ENCODE data around the gene TXLNG. TPM values are rescaled to one million over a fixed set of nuclear protein-coding genes. Genes with fewer than 3 reads are reported as not detected.

TXLNG gene
- total RNA-seq, 2 experiments from 2014 or later = 10.2 to 13.2 TPM

DNA sequence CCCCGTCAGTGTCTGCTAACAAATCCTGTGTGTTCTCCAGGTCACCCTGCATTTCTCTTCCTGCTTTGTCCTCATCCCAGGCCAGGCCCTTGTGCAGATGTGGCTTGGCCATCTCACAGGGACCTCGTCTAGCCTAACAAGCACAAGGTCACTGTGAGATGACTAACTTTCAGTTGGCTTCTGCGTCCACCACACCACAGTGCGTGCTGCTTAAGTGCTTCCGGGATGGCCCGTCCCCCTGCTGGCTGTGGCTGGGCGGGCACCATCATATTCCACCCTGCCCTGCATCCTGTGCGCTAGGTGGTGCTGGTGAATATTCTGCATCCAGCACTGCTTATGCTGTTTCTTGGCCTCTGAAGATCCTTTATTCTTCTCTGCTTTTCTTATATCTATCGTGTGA is 50.1 kb downstream of the TXLNG start:
- Mint-ChIP-seq H3K9me3 (ENCODE audit: low read depth) (no peaks in the 10 kb centered on the region), H3K27ac (no peak overlapping the region), H3K27me3 (no peaks in the 10 kb centered on the region), H3K4me3 (no peak overlapping the region), H3K4me1 (peaks cover 6% of the 10 kb centered on the region), H3K36me3 (peaks cover 15% of the 10 kb centered on the region)
- ATAC-seq (peak; percentile 58), DNase-seq (peak; percentile 41)
- CTCF ChIA-PET = no interaction called here

DNA sequence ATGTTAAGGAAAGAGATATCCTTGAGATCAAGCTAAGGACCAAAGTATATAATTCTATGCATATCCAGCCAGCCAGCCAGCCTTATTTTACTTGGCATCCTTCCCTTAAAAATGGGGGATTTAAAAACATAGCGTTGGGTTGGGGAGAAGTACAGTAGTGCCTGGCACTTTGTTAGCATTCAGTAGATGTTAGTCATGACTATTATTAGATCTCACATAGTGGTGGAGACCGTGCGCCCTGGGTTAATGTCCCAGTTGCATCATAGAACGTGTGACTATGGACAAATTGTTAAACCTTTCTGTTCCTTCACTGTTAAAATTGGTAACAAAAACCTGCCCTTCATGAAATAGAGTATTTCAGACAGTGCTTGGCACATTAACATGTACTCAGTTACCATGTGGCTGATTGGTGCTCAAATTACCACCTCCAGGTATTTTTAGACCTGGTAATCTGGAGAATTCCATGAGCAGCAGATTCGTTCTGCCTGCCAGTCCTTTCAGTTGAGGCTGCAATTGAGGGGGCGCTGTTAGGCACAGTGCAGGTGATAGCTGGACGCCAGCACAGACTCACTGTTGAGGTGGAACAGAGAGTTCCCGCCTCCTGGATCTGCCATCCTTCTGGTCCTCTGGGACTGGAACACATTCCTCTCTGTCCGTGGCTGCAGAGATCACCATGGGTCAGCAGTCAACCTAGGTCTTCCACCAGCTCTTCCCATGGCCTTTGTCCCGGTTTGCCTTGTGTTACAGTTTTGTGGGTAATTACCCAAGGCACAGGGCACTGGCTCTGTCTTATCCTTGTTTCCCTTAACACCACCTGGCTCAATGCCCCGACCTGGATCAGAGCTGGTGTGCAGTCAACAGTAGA is 52.2 kb downstream of the TXLNG start:
- Mint-ChIP-seq H3K27ac (no peak overlapping the region), H3K36me3 (peaks cover 14% of the 10 kb centered on the region), H3K9me3 (ENCODE audit: low read depth) (no peaks in the 10 kb centered on the region), H3K27me3 (no peaks in the 10 kb centered on the region), H3K4me3 (no peak overlapping the region), H3K4me1 (peaks cover 6% of the 10 kb centered on the region)
- ATAC-seq (no peak), DNase-seq (no peak)
- CTCF ChIA-PET = no interaction called here

DNA sequence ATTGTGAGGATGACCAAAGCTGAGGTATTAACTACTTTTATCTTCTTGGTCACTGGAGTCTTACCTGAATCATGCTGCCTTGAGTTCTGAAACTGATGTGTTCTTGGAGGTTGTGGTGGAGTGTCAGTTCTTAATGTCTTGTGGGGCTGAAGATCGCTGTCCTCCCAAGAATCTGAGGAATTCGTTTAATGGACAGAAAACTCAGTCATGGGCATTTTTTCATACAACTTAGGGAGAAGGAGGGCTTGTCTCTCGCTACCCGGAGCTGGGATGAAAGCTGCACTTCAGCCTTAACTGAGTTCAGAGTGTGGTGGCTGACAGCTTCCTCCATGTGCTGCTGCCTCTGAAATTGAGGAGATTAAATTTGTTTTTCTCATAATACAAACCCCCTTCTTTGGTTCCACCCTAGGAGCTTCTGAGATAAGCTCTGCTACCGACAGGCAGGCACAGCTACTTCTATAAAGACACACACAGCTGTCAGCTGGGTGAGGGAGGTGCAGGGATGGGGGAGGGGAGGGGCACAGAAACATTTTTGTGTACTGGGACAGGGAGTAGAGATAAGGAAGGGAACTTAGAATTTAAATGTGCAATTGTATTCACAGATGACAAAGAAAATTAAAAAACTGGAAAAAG is 53.1 kb downstream of the TXLNG start:
- no peak overlapping the region for H3K4me3 Mint-ChIP-seq
- ATAC-seq (no peak), DNase-seq (no peak)
- H3K36me3 Mint-ChIP-seq = peaks cover 14% of the 10 kb centered on the region
- peaks cover 6% of the 10 kb centered on the region for H3K4me1 Mint-ChIP-seq
- H3K27me3 Mint-ChIP-seq = no peaks in the 10 kb centered on the region
- CTCF ChIA-PET = no interaction called here
- H3K27ac Mint-ChIP-seq = no peak overlapping the region
- H3K9me3 Mint-ChIP-seq (ENCODE audit: low read depth) = no peaks in the 10 kb centered on the region

DNA sequence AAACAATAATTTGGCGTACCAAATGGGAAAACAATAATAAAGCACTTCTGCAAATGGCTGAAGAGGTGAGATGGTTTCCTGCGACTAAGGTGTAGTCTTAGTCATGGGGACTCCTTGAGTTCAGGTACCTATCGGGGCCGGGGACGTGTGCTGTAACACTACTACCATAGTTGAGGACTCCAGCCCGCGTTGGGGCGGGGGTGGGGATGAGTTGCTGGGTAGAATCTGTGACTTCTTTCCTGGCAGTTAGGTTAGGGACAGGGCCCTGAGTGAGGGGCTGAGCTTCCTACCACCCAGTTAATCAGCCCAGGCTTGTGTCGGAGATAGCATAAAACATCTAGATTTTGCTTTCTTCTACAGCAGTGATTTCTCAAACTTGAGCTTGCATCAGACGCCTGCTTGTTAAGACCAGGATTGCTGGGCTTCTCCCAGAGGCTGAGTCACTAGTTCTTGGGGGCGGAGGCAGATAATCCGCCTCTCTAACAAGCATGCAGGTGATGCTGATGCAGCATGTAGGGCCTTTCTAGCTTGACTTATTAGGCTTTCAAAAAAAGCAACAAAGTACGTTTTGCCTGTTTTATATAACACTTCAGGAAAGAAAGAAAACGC is 53.7 kb downstream of the TXLNG start:
- peaks cover 17% of the 10 kb centered on the region for H3K36me3 Mint-ChIP-seq
- H3K27ac Mint-ChIP-seq = no peak overlapping the region

DNA sequence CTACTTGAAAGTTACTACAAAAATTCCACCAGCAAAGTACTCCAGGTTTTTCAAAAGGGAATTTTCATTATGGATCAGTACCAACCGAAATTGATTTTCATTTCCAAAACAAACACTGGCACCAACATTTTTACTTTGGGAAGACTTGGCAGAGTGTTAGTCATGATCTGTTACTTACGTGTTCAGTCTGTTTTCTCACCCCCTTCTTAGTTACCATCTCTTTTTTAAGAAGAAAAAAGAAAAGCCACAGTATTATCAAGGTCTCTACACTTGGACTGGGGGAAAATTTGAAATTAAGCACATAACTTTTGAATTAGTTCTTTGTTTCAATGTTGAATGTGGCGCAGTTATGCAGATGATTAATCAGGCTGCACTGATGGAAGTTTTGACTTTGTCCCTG is 56.4 kb downstream of the TXLNG start:
- H3K9me3 Mint-ChIP-seq (ENCODE audit: low read depth) = no peaks in the 10 kb centered on the region
- no peak overlapping the region for H3K27ac Mint-ChIP-seq
- H3K27me3 Mint-ChIP-seq = no peaks in the 10 kb centered on the region
- no peak overlapping the region for H3K4me3 Mint-ChIP-seq
- ATAC-seq (no peak), DNase-seq (no peak)
- peaks cover 20% of the 10 kb centered on the region for H3K36me3 Mint-ChIP-seq
- no peaks in the 10 kb centered on the region for H3K4me1 Mint-ChIP-seq
- CTCF ChIA-PET = no interaction called here

More for the DNA sequence above, 53.7 kb downstream of the TXLNG start:
- Mint-ChIP-seq H3K4me1 (peaks cover 6% of the 10 kb centered on the region), H3K9me3 (ENCODE audit: low read depth) (no peaks in the 10 kb centered on the region), H3K27me3 (no peaks in the 10 kb centered on the region), H3K4me3 (no peak overlapping the region)
- DNase-seq (no peak), ATAC-seq (no peak)
- CTCF ChIA-PET = no interaction called here

DNA sequence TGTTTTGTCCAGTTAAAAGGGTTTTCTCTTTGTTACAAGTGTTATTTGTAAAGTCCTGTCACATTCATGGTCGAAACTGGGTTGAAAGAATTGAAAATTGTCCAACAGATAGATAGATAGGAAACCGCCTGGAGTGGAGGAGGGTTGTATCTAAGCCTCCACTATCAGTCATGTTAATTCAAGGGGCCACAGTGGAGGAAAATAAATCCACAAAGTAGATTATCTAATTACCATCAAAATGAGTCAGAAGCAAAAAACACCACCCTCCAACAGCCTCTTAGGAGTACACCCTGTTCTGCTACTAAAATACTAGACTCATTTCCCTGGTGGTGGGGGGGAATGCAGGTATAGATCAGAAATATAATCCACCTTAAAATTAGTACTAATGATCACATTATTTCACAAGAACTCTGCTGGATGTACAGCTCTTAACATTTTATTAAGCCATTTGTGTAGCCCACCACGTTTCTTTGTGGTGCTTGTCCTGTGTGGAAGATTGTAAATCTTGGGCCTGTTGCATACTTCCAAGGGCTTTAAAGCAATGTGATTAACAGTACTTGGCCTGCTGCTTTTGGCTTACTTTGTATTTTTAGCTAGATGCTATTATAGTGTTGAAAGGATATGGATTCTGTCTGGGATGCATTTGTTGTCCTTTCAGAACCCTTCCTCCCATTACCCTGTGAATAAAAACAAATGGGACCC is 57.1 kb downstream of the TXLNG start:
- CTCF ChIA-PET = no interaction called here
- Mint-ChIP-seq H3K4me1 (no peaks in the 10 kb centered on the region), H3K9me3 (ENCODE audit: low read depth) (no peaks in the 10 kb centered on the region), H3K27ac (peak overlapping the region; percentile 27), H3K36me3 (peaks cover 18% of the 10 kb centered on the region), H3K4me3 (no peak overlapping the region), H3K27me3 (no peaks in the 10 kb centered on the region)
- DNase-seq (no peak), ATAC-seq (no peak)

DNA sequence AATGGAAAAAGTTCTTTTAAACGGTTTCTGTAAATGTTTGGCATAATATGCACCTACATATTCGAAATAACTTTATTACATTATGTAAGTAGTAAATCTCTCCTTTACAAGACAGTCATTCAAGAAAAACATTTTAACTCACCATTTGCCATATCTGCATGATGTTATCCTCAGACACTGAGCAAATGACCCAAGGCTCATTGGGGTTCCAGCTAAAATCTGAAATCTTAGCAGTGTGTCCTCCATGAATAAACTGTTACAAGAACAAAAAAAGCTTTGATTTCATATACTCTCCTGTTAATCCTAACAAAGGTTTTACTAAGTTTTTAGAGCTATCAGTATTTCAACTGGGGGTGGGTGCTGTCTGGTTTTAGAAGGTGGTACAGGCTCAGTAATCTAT is 59.4 kb downstream of the TXLNG start:
- H3K9me3 Mint-ChIP-seq (ENCODE audit: low read depth) = no peaks in the 10 kb centered on the region
- H3K4me1 Mint-ChIP-seq = no peaks in the 10 kb centered on the region
- H3K36me3 Mint-ChIP-seq = peaks cover 24% of the 10 kb centered on the region
- ATAC-seq (no peak), DNase-seq (no peak)
- H3K27me3 Mint-ChIP-seq = no peaks in the 10 kb centered on the region
- H3K4me3 Mint-ChIP-seq = no peak overlapping the region
- no peak overlapping the region for H3K27ac Mint-ChIP-seq
- CTCF ChIA-PET = interaction anchor here (1.5 kb wide), 1 partner anchor 19 kb away, joined by 3 read pairs; no protein-coding TSS in a partner anchor

DNA sequence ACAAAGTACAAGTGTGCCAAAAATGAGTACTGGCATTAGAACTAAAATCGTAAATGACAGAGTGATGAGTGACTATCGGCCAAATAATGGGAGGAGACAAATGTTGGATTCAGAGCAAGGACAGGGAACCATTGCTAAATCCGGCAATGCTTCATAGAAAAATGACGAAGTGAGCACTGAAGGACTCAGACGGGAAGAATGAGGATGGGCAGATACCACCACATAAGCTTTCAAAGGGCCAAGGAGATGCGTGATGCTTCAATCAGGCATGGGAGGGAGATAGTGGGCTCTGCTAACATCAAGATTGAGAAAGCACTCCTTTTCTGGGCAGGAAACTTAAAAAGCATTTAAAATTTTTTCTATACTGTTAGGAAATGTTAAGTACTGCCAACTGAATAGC is 62.3 kb downstream of the TXLNG start:
- CTCF ChIA-PET = no interaction called here
- H3K4me1 Mint-ChIP-seq = peaks cover 14% of the 10 kb centered on the region
- peaks cover 38% of the 10 kb centered on the region for H3K36me3 Mint-ChIP-seq
- H3K9me3 Mint-ChIP-seq (ENCODE audit: low read depth) = no peaks in the 10 kb centered on the region
- DNase-seq (no peak), ATAC-seq (no peak)
- H3K27me3 Mint-ChIP-seq = no peaks in the 10 kb centered on the region
- no peak overlapping the region for H3K27ac Mint-ChIP-seq
- H3K4me3 Mint-ChIP-seq = no peak overlapping the region

DNA sequence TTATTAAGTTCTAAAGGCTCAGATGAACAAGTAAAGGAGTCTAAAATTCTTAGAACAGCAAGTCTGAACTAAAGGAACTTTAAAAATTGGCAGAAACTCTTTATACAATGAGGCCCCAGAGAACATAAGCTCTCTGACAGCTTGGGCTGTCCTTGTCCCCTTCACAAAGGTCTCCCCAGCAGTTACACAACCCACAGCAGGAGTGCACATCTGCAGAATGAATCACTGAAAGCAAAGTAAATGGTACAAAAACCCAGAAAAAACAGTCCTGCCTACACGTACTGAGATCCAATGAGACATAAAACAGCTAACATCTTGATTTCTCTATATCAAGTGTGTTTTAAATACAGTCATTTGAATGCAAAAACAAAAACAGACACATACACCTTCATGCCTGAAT is 65.2 kb downstream of the TXLNG start:
- Mint-ChIP-seq H3K27ac (no peak overlapping the region), H3K9me3 (ENCODE audit: low read depth) (no peaks in the 10 kb centered on the region), H3K4me1 (peaks cover 28% of the 10 kb centered on the region), H3K36me3 (peaks cover 46% of the 10 kb centered on the region), H3K27me3 (no peaks in the 10 kb centered on the region), H3K4me3 (no peak overlapping the region)
- CTCF ChIA-PET = interaction anchor here (2.7 kb wide), 1 partner anchor 25 kb away, joined by 9 read pairs; no protein-coding TSS in a partner anchor
- ATAC-seq = no peak
- no peak for DNase-seq

DNA sequence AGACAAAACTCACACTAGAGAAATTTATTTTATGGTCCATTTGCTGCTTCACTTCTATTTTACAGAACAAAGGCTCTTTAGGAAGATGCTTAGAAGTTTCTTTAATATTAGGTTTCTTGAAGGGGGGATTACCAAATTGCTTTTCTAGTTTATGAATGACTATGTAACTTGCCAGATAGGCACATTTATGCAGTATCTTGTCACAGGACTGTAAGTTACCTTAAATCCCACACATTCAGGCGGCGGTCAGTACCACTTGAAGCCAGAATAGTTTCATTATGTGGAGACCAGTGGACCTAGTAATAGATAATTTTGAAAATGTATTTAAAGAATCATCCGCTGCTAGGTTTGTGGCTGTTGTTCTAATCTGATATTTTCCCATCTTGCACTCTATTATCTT is 65.6 kb downstream of the TXLNG start:
- DNase-seq (no peak), ATAC-seq (no peak)
- Mint-ChIP-seq H3K4me1 (peaks cover 32% of the 10 kb centered on the region), H3K36me3 (peaks cover 50% of the 10 kb centered on the region), H3K9me3 (ENCODE audit: low read depth) (no peaks in the 10 kb centered on the region), H3K27ac (no peak overlapping the region), H3K4me3 (no peak overlapping the region), H3K27me3 (no peaks in the 10 kb centered on the region)
- CTCF ChIA-PET = interaction anchor here (2.7 kb wide), 1 partner anchor 25 kb away, joined by 9 read pairs; no protein-coding TSS in a partner anchor

DNA sequence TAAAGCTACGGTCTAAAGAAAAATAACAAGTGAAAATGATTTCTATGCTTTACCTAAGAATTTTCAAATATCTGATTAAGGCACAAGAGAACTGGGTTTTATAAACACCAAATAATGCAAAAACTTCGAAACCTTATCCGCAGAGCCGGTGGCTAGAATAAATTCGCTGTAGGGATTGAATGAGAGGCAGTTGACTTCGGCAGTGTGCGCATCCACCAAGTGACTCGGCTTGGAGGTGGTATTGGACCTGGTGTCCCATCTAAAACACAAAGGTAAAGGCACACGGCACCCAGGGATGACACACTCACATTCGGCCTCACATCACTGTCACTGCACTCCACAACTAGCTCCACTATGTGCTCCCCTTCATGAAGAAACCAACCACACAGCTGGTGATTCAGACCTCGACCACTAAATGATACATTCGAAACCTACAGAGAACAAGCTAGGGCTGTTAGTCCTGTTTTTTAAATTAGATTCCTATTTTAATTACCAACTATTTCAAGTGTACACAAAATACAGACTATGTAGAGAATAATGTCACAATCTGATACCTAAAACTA is 66.4 kb downstream of the TXLNG start:
- Mint-ChIP-seq H3K36me3 (peaks cover 56% of the 10 kb centered on the region), H3K27ac (no peak overlapping the region)

DNA sequence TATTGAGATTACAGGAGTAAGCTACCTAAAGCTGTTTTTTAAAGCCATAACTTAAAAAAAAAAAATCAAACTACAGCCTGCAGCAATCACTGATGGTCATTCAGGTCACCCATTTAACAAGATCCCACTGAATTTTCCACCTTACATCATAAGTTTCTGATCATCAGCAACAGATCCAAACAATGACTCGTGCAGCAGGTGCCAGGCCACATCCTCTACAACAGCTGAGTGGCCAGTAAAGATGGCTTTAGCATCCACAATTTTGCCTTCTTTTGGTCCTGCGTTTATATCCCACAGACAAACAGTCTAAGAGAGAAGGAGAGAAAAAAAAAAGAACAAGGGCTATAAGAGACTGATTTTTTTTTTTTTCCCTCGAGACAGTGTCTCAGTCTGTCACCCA is 67.3 kb downstream of the TXLNG start:
- H3K36me3 Mint-ChIP-seq = peaks cover 54% of the 10 kb centered on the region
- no peaks in the 10 kb centered on the region for H3K27me3 Mint-ChIP-seq
- DNase-seq = no peak
- CTCF ChIA-PET = interaction anchor here (2.7 kb wide), 1 partner anchor 27 kb away, joined by 9 read pairs; no protein-coding TSS in a partner anchor
- no peak for ATAC-seq
- peaks cover 36% of the 10 kb centered on the region for H3K4me1 Mint-ChIP-seq
- H3K9me3 Mint-ChIP-seq (ENCODE audit: low read depth) = no peaks in the 10 kb centered on the region
- H3K27ac Mint-ChIP-seq = no peak overlapping the region
- H3K4me3 Mint-ChIP-seq = no peak overlapping the region

More for the DNA sequence above, 66.4 kb downstream of the TXLNG start:
- Mint-ChIP-seq H3K4me3 (no peak overlapping the region), H3K27me3 (no peaks in the 10 kb centered on the region), H3K4me1 (peaks cover 34% of the 10 kb centered on the region), H3K9me3 (ENCODE audit: low read depth) (no peaks in the 10 kb centered on the region)
- ATAC-seq (peak; percentile 35), DNase-seq (peak; percentile 43)
- CTCF ChIA-PET = interaction anchor here (2.7 kb wide), 1 partner anchor 26 kb away, joined by 9 read pairs; no protein-coding TSS in a partner anchor

All from activated CD8-positive, alpha-beta memory T cell treated with anti-CD3 and anti-CD28 coated beads, Interleukin-2, amount 10 ng/mL, durations not matched to agents 7 days and 5 days (primary cell).